OCI-LY3 (cell line): Measurements from ENCODE around the gene HIC1.

Experiments used
- H2AFZ ChIP-seq: fragments of 200-600, 300-600 bp; shearing (Covaris generic); 2 replicates; pipeline ENCODE4 v1.6.0; 2014; ENCODE audit warnings: antibody characterized with exemption, low read depth, low read length
- H3K27ac ChIP-seq: fragments of 200-600, 300-600 bp; sonication (generic); 2 replicates; pipeline ENCODE4 v1.5.1; 2014; ENCODE audit warnings: mild to moderate bottlenecking, low read length, moderate library complexity, mixed read lengths
- H3K27me3 ChIP-seq: fragments of 200-600, 300-600 bp; sonication (generic); 2 replicates; pipeline ENCODE4 v1.6.1; 2014; ENCODE audit warnings: low read depth, low read length, mixed read lengths
- H3K36me3 ChIP-seq: fragments of 200-600, 300-600 bp; sonication (generic); replicated peaks from 2 replicates; pipeline ENCODE3; 2014; ENCODE audit warnings: low read depth, low read length, mixed read lengths
- H3K4me1 ChIP-seq: fragments of 300-600, 200-600 bp; sonication (generic); 2 replicates; pipeline ENCODE4 v1.6.1; 2014; ENCODE audit warnings: low read length, mixed read lengths
- H3K4me2 ChIP-seq: fragments of 200-600, 300-600 bp; sonication (generic); 2 replicates; pipeline ENCODE4 v1.6.1; 2014; ENCODE audit warnings: low read length, mixed read lengths
- H3K4me3 ChIP-seq: fragments of 300-600, 200-600 bp; sonication (generic); 2 replicates; pipeline ENCODE4 v1.5.1; 2014; ENCODE audit warnings: antibody characterized with exemption, mild to moderate bottlenecking, low read length, moderate library complexity
- H3K79me2 ChIP-seq: fragments of 300-600, 200-600 bp; shearing (Covaris generic); 2 replicates; pipeline ENCODE4 v1.6.1; 2014; ENCODE audit warnings: mild to moderate bottlenecking, low read length, mixed read lengths
- H3K9ac ChIP-seq: fragments of 300-600, 200-600 bp; shearing (Covaris generic); 2 replicates; pipeline ENCODE4 v1.6.0; 2014; ENCODE audit warnings: mild to moderate bottlenecking, low read length, moderate library complexity
- H3K9me3 ChIP-seq: fragments of 200-600, 300-600 bp; shearing (Covaris generic); 2 replicates; pipeline ENCODE4 v1.6.1; 2014; ENCODE audit warnings: low read length, mixed read lengths; ENCODE audit not compliant: insufficient read depth
- H4K20me1 ChIP-seq: fragments of 200-600, 300-600 bp; sonication (generic); 2 replicates; pipeline ENCODE4 v1.6.1; 2016; ENCODE audit warnings: low read length, mixed read lengths; ENCODE audit not compliant: insufficient read depth
- CTCF ChIP-seq: fragments of 200-600, 300-600 bp; sonication (generic); IDR thresholded peaks from 2 replicates; pipeline ENCODE4 v1.5.1; 2014; ENCODE audit warnings: antibody characterized with exemption, low read length, low read depth
- EZH2phosphoT487 ChIP-seq: fragments of 200-600 bp; shearing (Covaris generic); IDR thresholded peaks from 2 replicates; pipeline ENCODE4 v1.6.1; 2018; ENCODE audit warnings: antibody characterized with exemption, mixed run types, low read depth

HIC1 gene

GRCh38 chr17:2051061-2051932 lies 3.6 kb upstream of the HIC1 start:
- no peak overlapping the region for H3K27ac ChIP-seq
- no peak overlapping the region for H3K4me2 ChIP-seq
- no peaks in the 10 kb centered on the region for H4K20me1 ChIP-seq
- no peak overlapping the region for H3K9ac ChIP-seq
- no peaks in the 10 kb centered on the region for H3K36me3 ChIP-seq
- TF ChIP-seq CTCF, result no peak
- no peak for TF ChIP-seq EZH2phosphoT487
- no peaks in the 10 kb centered on the region for H3K79me2 ChIP-seq
- H3K4me1 ChIP-seq, result peaks cover 11% of the 10 kb centered on the region; the same call in 1 of the 2 replicates
- H3K9me3 ChIP-seq, result no peaks in the 10 kb centered on the region
- H3K27me3 ChIP-seq, result no peaks in the 10 kb centered on the region
- H2AFZ ChIP-seq, result no peak overlapping the region
- H3K4me3 ChIP-seq, result no peak overlapping the region

GRCh38 chr17:2051933-2052559 lies 2.9 kb upstream of the HIC1 start:
- no peaks in the 10 kb centered on the region for H3K36me3 ChIP-seq
- no peak overlapping the region for H3K9ac ChIP-seq
- no peak for TF ChIP-seq CTCF
- TF ChIP-seq EZH2phosphoT487, result no peak
- no peaks in the 10 kb centered on the region for H3K9me3 ChIP-seq
- no peaks in the 10 kb centered on the region for H3K27me3 ChIP-seq
- H3K27ac ChIP-seq, result no peak overlapping the region
- no peaks in the 10 kb centered on the region for H4K20me1 ChIP-seq
- H3K79me2 ChIP-seq, result no peaks in the 10 kb centered on the region
- no peak overlapping the region for H2AFZ ChIP-seq
- no peak overlapping the region for H3K4me2 ChIP-seq
- peaks cover 13% of the 10 kb centered on the region; the same call in 1 of the 2 replicates for H3K4me1 ChIP-seq
- H3K4me3 ChIP-seq, result no peak overlapping the region

- peak overlapping the region; percentile 32; the same call in 1 of the 2 replicates for H3K9ac ChIP-seq
- no peak for TF ChIP-seq EZH2phosphoT487
- peak; percentile 67 for TF ChIP-seq CTCF
- H3K9me3 ChIP-seq, result no peaks in the 10 kb centered on the region
- H3K4me3 ChIP-seq, result peak overlapping the region; percentile 84
- no peaks in the 10 kb centered on the region for H4K20me1 ChIP-seq
- H3K27ac ChIP-seq, result no peak overlapping the region
- H3K36me3 ChIP-seq, result no peaks in the 10 kb centered on the region
- H3K27me3 ChIP-seq, result no peaks in the 10 kb centered on the region
- peaks cover 13% of the 10 kb centered on the region; the same call in 1 of the 2 replicates for H3K4me1 ChIP-seq
- no peak overlapping the region for H2AFZ ChIP-seq
- H3K79me2 ChIP-seq, result no peaks in the 10 kb centered on the region
- H3K4me2 ChIP-seq, result peak overlapping the region; percentile 77
These were observed 1.3 kb upstream of the HIC1 start for GRCh38 chr17:2053380-2054261.

GRCh38 chr17:2054262-2054511 lies 716 bp upstream of the HIC1 start:
- Histone ChIP-seq H3K4me3 (peak overlapping the region; percentile 84), H3K27me3 (no peaks in the 10 kb centered on the region), H3K4me2 (peak overlapping the region; percentile 77), H3K9me3 (no peaks in the 10 kb centered on the region), H2AFZ (no peak overlapping the region), H3K36me3 (no peaks in the 10 kb centered on the region), H3K9ac (no peak overlapping the region), H4K20me1 (no peaks in the 10 kb centered on the region), H3K4me1 (peaks cover 10% of the 10 kb centered on the region; the same call in 1 of the 2 replicates), H3K27ac (no peak overlapping the region), H3K79me2 (no peaks in the 10 kb centered on the region)
- TF ChIP-seq CTCF, result no peak
- TF ChIP-seq EZH2phosphoT487, result no peak
